ENCODE measurements around the gene GCN1.

Gene GCN1

DNA sequence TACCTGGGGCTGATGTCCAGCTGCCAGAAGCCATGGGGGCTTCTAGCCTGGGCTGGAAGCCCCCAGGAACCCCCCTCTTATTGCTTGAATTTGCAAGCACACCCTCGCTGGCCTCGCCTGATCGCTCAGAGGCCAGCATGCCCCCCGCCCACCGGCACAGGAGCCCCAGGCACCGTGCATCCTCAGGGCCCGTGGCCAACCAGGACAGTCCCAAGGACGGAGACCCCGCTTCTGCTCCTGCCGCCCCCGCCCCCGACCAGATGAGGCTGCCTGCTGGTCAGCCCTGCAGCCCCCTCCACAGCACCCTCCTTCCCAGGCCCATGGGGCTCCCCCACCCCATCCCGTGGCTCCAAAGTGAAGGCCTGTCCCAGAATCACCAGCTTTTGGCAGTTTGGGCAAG, 99.2 kb downstream of the GCN1 start:
- TF ChIP-seq, protein P1, sequence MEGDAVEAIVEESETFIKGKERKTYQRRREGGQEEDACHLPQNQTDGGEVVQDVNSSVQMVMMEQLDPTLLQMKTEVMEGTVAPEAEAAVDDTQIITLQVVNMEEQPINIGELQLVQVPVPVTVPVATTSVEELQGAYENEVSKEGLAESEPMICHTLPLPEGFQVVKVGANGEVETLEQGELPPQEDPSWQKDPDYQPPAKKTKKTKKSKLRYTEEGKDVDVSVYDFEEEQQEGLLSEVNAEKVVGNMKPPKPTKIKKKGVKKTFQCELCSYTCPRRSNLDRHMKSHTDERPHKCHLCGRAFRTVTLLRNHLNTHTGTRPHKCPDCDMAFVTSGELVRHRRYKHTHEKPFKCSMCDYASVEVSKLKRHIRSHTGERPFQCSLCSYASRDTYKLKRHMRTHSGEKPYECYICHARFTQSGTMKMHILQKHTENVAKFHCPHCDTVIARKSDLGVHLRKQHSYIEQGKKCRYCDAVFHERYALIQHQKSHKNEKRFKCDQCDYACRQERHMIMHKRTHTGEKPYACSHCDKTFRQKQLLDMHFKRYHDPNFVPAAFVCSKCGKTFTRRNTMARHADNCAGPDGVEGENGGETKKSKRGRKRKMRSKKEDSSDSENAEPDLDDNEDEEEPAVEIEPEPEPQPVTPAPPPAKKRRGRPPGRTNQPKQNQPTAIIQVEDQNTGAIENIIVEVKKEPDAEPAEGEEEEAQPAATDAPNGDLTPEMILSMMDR (IDR thresholded peaks at IDR 0.05; ENCODE audit: low read depth, low read length), result no peak
- DNase-seq (ENCODE audit: extremely low read depth, low read depth), result no peak

DNA sequence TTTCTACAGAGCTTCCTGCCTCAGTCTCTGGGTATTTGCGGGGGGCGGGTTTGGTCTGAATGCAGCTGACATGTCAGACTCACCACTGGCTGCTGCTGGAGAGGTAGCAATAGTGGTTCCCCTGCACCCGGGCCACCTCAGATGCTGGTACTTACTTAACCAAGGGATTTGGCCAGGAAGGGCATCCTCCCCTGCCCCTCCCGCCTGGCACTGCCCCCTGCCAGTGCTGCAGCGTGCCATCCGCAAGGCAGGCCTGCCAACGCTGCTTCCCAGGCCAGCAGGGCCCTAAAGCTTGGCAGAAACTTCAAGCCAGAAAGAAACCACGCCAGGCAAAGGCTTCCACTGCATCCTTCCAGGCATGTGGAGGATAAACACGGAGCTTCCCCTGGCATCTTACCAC, 100.0 kb downstream of the GCN1 start:
- no peak for DNase-seq (ENCODE audit: extremely low read depth, low read depth)
- TF ChIP-seq, protein P1 (IDR thresholded peaks at IDR 0.05; ENCODE audit: low read depth, low read length), result no peak

DNA sequence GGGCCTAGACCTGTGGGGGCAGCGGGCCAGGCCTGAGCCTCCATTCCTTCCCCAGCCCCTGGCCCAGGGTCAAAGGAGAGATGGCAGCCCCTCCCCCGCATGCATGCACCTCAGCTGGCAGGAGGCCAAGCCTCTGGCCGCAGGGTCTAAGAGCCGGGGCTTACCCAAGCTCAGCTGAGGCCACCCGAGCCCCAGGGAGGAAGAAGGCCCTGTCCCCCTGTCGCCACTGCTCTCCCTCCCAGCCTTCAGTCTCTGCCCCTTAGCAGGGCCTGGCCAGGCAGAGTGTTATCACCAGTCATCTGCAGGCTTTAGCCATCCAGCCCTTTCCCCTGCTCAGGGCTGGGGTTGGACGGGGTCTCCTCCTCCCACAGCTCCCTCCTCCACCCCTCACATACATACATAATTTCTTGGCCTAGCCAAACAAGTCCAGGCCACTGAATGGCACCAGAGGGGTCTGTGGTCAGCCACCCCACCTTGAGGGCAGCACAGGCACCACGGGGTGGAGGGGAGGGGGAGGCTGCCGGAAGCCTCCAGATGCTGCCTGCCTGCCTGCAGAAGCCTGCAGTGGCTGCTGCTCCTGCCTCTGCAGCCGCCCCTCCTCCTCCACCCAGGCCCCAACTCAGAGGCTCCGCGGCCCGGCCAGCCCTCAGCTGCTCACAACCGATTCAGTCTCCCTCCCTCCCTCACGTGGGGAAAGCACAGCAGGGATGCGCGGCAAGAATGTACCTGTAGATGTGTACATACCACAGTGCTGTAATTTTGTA, 100.7 kb downstream of the GCN1 start:
- TF ChIP-seq, protein P1 (IDR thresholded peaks at IDR 0.05; ENCODE audit: low read depth, low read length), result no peak
- DNase-seq (ENCODE audit: extremely low read depth, low read depth), result no peak

DNA sequence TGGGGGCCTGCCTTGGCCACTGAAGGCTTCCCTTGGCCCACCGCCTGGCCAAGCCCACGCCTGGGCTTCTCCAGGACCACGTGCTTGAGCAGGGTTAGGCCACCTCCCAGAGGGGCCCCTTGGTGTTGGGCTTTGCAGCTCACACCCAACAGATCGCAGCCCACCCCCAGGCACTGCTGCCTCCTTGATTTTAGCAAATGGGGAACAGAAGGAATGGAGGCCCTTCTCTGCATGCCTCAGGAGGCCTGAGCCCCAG, 101.3 kb downstream of the GCN1 start:
- TF ChIP-seq, protein P1 (IDR thresholded peaks at IDR 0.05; ENCODE audit: low read depth, low read length), result no peak
- no peak for DNase-seq (ENCODE audit: extremely low read depth, low read depth)

DNA sequence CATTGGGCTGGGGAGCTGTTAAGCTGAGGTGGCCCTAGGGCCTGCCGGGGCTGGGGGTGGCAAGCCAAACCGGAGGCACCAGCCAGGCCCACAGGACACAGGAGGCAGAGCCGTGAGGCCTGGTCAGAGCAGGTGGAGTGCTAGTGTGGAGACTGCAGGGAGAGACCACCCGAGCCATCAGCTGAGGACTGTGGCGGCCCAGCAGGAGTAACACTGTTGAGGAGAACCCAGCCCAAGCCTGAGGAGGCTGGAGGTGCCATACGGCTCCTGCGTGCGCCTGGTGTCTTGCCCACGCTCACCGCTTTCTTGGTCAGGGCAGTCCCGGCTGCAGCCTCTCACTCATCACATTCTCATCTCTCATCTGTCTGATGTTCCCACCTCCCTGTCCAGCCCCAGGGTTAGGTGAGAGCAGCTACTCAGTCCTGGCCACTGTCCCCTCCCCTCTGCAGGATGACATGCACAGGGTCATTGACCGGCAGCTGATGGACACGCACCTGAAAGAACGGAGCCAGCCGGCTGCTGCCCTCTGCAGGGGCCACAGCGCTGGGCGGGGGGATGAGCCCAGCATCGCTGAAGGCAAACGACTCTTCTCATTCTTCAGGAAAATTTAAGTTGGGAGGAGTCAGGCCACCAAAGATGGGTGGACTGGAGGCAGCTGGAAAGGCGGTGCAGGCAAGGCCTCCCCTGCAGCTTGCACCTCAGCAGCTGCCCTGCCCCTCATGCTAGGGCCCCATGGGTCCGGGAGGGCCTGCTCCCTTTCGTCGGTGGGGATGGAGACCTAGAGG, 101.8 kb downstream of the GCN1 start:
- no peak for DNase-seq (ENCODE audit: extremely low read depth, low read depth)
- TF ChIP-seq, protein P1 (IDR thresholded peaks at IDR 0.05; ENCODE audit: low read depth, low read length), result no peak

DNA sequence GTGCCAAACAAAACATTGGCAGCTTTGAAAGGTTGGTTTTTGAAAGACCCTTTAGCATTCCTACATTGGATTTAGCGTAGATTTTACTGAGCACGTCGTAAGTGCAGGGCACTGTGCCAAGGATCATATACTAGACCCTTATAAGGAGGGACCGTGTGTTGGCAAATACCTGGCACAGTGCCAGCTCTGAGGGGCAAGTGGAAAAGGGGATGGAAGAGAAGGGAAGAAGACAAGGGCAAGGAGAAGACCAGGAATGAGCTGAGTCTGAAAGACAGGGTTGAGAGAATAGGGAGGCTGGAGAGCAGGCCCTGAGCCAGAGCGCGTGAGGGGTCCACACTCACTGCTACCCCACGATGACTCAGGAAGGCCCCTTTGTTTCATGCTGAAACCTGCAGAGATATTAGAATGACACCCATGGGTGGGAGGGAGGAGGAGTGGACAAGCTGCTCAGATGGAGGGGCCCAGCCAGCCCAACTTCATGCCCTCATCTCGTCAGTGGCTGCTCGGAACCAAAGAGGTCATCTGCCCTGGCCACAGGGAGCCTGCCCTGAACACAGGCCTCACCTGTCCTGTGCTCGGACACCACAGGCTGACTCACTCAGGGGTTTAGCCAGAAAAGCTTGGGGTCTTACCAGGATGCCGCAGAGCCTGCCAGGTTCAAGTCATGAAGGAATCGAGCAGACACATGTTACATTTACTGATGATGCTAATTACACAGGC, 103.0 kb downstream of the GCN1 start:
- no peak for DNase-seq (ENCODE audit: extremely low read depth, low read depth)
- TF ChIP-seq, protein P1 (IDR thresholded peaks at IDR 0.05; ENCODE audit: low read depth, low read length), result no peak
